Naive thymus-derived CD8-positive, alpha-beta T cell (primary cell): ENCODE results near the gene AP3S1. TPM values are rescaled to one million over a fixed set of nuclear protein-coding genes. Genes with fewer than 3 reads are reported as not detected.
"Not testable (repeated sequence)": the region's sequence is repeated elsewhere in the genome, so short reads cannot be mapped to it uniquely, and the experiment has no call there.

Experiments
- ATAC-seq, 2 donors: fragments of 150-1000 bp; cut with Tn5 transposase in 1 of 2; sonication (Bioruptor Pico), chemical (Tn5 transposase) in 1 of 2; 1 replicate in 1 of 2; 2 replicates in 1 of 2; pipeline ENCODE4 v1.10.0; 2021; ENCODE audit warnings: mild to moderate bottlenecking in 2 of 2, moderate library complexity in 2 of 2
- POLR2A ChIA-PET: fragments of 350-600 bp; sonication (Branson Sonifier 250); formaldehyde crosslinking; loops from one replicate; lab custom pipeline; 2021; ENCODE audit warnings: antibody characterized with exemption; lab: Charles Lee
- DNase-seq, 10 donors: peaks; one replicate each; pipeline versions ENCODE4 v3.0.0 to v3.0.0-alpha.2; 2020 to 2022
- H3K27ac Mint-ChIP-seq, 10 donors: one replicate each; pipeline ENCODE4 v1.8.0; 2020 to 2022; ENCODE audit warnings: mild to moderate bottlenecking in 10 of 10, mixed read lengths in 10 of 10, moderate library complexity in 4 of 10, inconsistent platforms in 1 of 10
- H3K27me3 Mint-ChIP-seq, 5 donors: one replicate each; pipeline ENCODE4 v1.8.0; 2021 to 2022; ENCODE audit warnings: mixed read lengths in 5 of 5
- H3K36me3 Mint-ChIP-seq, 3 donors: one replicate each; pipeline ENCODE4 v1.8.0; 2020 to 2022; ENCODE audit warnings: mixed read lengths in 3 of 3, mild to moderate bottlenecking in 2 of 3, inconsistent platforms in 1 of 3
- H3K4me1 Mint-ChIP-seq, 4 donors: one replicate each; pipeline ENCODE4 v1.8.0; 2021 to 2022; ENCODE audit warnings: mixed read lengths in 4 of 4
- H3K4me3 Mint-ChIP-seq, 10 donors: one replicate each; pipeline ENCODE4 v1.8.0; 2020 to 2022; ENCODE audit warnings: mild to moderate bottlenecking in 10 of 10, mixed read lengths in 10 of 10, moderate library complexity in 6 of 10, inconsistent platforms in 1 of 10
- H3K9me3 Mint-ChIP-seq, 9 donors: one replicate each; pipeline ENCODE4 v1.8.0; 2020 to 2022; ENCODE audit warnings: mixed read lengths in 9 of 9, mild to moderate bottlenecking in 3 of 9, inconsistent platforms in 1 of 9, moderate library complexity in 1 of 9
- polyA plus RNA-seq, 3 donors: library from polyadenylated mRNA; unstranded; fragments of 300-500 nt; fragmentation: Illumina TruSeq; gene quantifications; one replicate each; pipeline ENCODE4 v1.2.3, GENCODE V29; 2021
- total RNA-seq, 8 experiments: library from RNA in 2 of 8; stranded (reverse) in 2 of 8; gene quantifications; one replicate each; pipeline ENCODE4 v1.2.3 and lab custom pipeline; 2021 to 2026

The AP3S1 gene
- total and polyA plus RNA-seq, 5 experiments from 2014 or later: 37.8 to 63.4 (median 52.1) TPM

- POLR2A ChIA-PET: no interaction called here
- DNase-seq (no peak), ATAC-seq (no peak)
- Mint-ChIP-seq H3K4me3 (no peak overlapping the region), H3K9me3 (peaks cover 0 to 11% (median 5%) of the 10 kb centered on the region in 9 donors), H3K27ac (no peak overlapping the region), H3K27me3 (no peaks in the 10 kb centered on the region), H3K4me1 (peaks cover 12 to 52% (median 19%) of the 10 kb centered on the region in 4 donors), H3K36me3 (peaks cover 4 to 16% (median 14%) of the 10 kb centered on the region in 3 donors)
These were observed 14.2 kb downstream of the AP3S1 start for GRCh38 chr5:115855959-115856358.

GRCh38 chr5:115857057-115857479, 15.3 kb downstream of the AP3S1 start:
- POLR2A ChIA-PET: no interaction called here
- H3K27me3 Mint-ChIP-seq: no peaks in the 10 kb centered on the region
- peaks cover 14 to 55% (median 21%) of the 10 kb centered on the region in 4 donors for H3K4me1 Mint-ChIP-seq
- no peak for DNase-seq
- ATAC-seq: no peak
- no peak overlapping the region for H3K4me3 Mint-ChIP-seq
- H3K27ac Mint-ChIP-seq: no peak overlapping the region
- peaks cover 4 to 16% (median 14%) of the 10 kb centered on the region in 3 donors for H3K36me3 Mint-ChIP-seq
- H3K9me3 Mint-ChIP-seq: peaks cover 0 to 11% (median 5%) of the 10 kb centered on the region in 9 donors

GRCh38 chr5:115857626-115858349, 16.1 kb downstream of the AP3S1 start:
- H3K9me3 Mint-ChIP-seq: peaks cover 0 to 11% (median 5%) of the 10 kb centered on the region in 9 donors
- H3K27ac Mint-ChIP-seq: no peak overlapping the region
- ATAC-seq (no peak), DNase-seq (no peak)
- H3K4me1 Mint-ChIP-seq: peaks cover 14 to 55% (median 20%) of the 10 kb centered on the region in 4 donors
- no peaks in the 10 kb centered on the region for H3K27me3 Mint-ChIP-seq
- H3K4me3 Mint-ChIP-seq: no peak overlapping the region
- H3K36me3 Mint-ChIP-seq: peaks cover 4 to 18% (median 14%) of the 10 kb centered on the region in 3 donors
- POLR2A ChIA-PET: no interaction called here

DNA sequence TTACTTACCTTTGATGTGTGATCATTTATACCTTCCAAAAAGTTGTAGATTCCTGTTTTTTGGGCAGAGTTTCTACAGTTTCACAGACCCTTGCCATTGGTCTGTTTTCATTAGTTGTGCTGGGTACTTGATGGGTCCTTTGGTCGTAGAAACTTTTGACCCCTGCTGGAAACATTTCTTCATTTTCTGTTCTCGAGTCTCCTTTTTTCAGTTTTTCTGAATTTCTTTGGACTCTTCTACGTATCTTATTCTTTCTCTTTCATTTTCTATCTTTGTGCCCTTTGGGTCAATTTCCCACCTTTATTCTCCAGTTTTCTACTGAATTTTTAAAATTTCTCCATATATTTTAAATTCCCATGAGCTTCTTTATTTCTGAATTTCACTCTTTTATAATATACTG, 16.7 kb downstream of the AP3S1 start:
- Mint-ChIP-seq H3K4me3 (no peak overlapping the region), H3K27me3 (no peaks in the 10 kb centered on the region), H3K36me3 (peaks cover 4 to 11% (median 10%) of the 10 kb centered on the region in 3 donors), H3K9me3 (peaks cover 0 to 7% (median 2%) of the 10 kb centered on the region in 9 donors), H3K27ac (no peak overlapping the region), H3K4me1 (peaks cover 12 to 55% (median 20%) of the 10 kb centered on the region in 4 donors)
- POLR2A ChIA-PET: no interaction called here
- ATAC-seq (no peak), DNase-seq (no peak)

- POLR2A ChIA-PET: no interaction called here
- peaks cover 9 to 57% (median 21%) of the 10 kb centered on the region in 4 donors for H3K4me1 Mint-ChIP-seq
- ATAC-seq: no peak
These were observed 17.6 kb downstream of the AP3S1 start for GRCh38 chr5:115859378-115859777.

DNA sequence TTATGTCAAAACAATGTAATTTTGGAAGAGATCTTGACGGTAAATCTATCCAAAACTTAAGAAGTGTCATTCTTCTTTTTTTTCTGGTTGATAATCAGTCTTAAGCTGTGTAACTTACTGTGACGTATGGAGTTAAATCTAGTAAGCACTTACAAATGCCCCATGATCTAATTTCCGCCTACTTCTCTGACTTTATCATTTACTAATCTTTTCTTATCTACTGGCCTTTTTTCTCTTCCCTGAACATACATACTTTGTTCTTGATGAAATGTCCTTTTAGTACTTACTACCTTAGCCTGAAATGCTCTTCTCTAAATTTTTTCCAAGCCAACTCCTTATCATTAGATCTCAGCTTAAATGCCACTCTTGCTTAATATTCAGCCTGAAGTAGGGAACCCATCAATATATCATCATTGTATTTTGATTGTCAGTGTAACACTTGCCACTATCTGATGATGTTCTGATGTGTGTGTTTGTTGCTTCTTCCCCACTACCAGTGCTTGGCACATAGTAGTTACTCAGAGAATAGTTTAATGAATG, 27.6 kb downstream of the AP3S1 start:
- POLR2A ChIA-PET: no interaction called here
- Mint-ChIP-seq H3K27me3 (no peaks in the 10 kb centered on the region), H3K27ac (no peak overlapping the region), H3K4me1 (peaks cover 0 to 5% (median 4%) of the 10 kb centered on the region in 4 donors), H3K4me3 (no peak overlapping the region), H3K9me3 (no peaks in the 10 kb centered on the region), H3K36me3 (peaks cover 14 to 35% (median 22%) of the 10 kb centered on the region in 3 donors)
- DNase-seq (no peak), ATAC-seq (no peak)

More at GRCh38 chr5:115859378-115859777, 17.6 kb downstream of the AP3S1 start:
- Mint-ChIP-seq H3K4me3 (no peak overlapping the region), H3K9me3 (no peaks in the 10 kb centered on the region), H3K27me3 (no peaks in the 10 kb centered on the region), H3K36me3 (peaks cover 0 to 4% (median 3%) of the 10 kb centered on the region in 3 donors), H3K27ac (peak overlapping the region in 1 of 10 donors; percentile 53)
- no peak for DNase-seq

DNA sequence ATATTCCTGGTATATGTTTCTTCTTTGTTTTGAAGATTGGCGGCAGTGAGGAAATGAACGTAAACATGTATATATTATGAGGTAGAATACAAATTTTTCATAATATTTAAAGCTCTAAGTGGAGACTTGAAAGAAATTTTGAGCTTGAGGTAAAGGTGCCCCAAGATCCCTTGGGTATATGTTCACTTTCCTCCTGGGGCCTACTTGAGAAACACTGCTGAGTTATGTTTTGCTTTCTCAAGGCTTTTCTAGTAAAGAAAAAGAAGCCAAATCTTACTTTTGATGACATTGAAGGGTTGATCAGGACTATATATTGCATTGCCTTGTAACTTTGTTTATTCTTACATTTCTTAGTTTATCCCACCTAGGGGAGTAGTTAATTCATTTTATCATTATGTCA, 30.7 kb downstream of the AP3S1 start:
- no peak for ATAC-seq
- no peak overlapping the region for H3K27ac Mint-ChIP-seq
- no peaks in the 10 kb centered on the region for H3K27me3 Mint-ChIP-seq
- H3K36me3 Mint-ChIP-seq: peaks cover 25 to 51% (median 46%) of the 10 kb centered on the region in 3 donors
- POLR2A ChIA-PET: no interaction called here
- no peak for DNase-seq
- H3K9me3 Mint-ChIP-seq: peaks cover 0 to 3% (median 2%) of the 10 kb centered on the region in 9 donors
- no peaks in the 10 kb centered on the region for H3K4me1 Mint-ChIP-seq
- no peak overlapping the region for H3K4me3 Mint-ChIP-seq

DNA sequence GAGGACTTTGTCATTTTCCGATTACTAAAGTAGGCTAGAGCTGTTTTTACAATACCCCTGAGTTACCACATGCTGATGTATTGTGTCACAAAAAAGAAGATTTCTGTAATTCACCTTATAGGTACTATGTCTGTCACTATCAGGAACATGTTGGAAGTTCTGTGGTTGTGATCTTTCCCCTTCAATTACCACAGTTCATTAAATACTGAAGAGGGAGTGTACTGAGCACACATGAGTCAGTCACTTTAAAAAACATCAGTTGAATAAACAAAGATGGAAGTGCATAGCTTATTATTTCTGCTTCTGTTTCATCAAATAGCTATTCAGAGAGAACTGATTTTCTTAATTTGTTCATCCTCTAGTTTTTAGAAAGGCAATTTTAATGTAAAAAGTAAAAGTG, 31.7 kb downstream of the AP3S1 start:
- POLR2A ChIA-PET: no interaction called here
- peaks cover 0 to 2% (median 0%) of the 10 kb centered on the region in 4 donors for H3K4me1 Mint-ChIP-seq
- no peak overlapping the region for H3K4me3 Mint-ChIP-seq
- H3K9me3 Mint-ChIP-seq: peaks cover 0 to 5% (median 2%) of the 10 kb centered on the region in 9 donors
- ATAC-seq (no peak), DNase-seq (no peak)
- H3K27me3 Mint-ChIP-seq: no peaks in the 10 kb centered on the region
- H3K36me3 Mint-ChIP-seq: peaks cover 33 to 59% (median 54%) of the 10 kb centered on the region in 3 donors
- H3K27ac Mint-ChIP-seq: no peak overlapping the region

- Mint-ChIP-seq H3K9me3 (peaks cover 0 to 22% (median 2%) of the 10 kb centered on the region in 9 donors), H3K27me3 (no peaks in the 10 kb centered on the region), H3K36me3 (peaks cover 34 to 65% (median 64%) of the 10 kb centered on the region in 3 donors), H3K27ac (no peak overlapping the region), H3K4me1 (peaks cover 0 to 7% (median 5%) of the 10 kb centered on the region in 4 donors), H3K4me3 (no peak overlapping the region)
- POLR2A ChIA-PET: no interaction called here
- DNase-seq (no peak), ATAC-seq (no peak)
These were observed 33.7 kb downstream of the AP3S1 start for GRCh38 chr5:115875447-115875846.

GRCh38 chr5:115877342-115877741, 35.6 kb downstream of the AP3S1 start:
- DNase-seq, H3K27me3 Mint-ChIP-seq, H3K27ac Mint-ChIP-seq, POLR2A ChIA-PET, ATAC-seq, H3K4me3 Mint-ChIP-seq: not testable (repeated sequence)
- peaks cover 28 to 70% (median 64%) of the 10 kb centered on the region in 3 donors for H3K36me3 Mint-ChIP-seq
- peaks cover 2 to 33% (median 4%) of the 10 kb centered on the region in 9 donors for H3K9me3 Mint-ChIP-seq
- H3K4me1 Mint-ChIP-seq: peaks cover 0 to 10% (median 8%) of the 10 kb centered on the region in 4 donors

DNA sequence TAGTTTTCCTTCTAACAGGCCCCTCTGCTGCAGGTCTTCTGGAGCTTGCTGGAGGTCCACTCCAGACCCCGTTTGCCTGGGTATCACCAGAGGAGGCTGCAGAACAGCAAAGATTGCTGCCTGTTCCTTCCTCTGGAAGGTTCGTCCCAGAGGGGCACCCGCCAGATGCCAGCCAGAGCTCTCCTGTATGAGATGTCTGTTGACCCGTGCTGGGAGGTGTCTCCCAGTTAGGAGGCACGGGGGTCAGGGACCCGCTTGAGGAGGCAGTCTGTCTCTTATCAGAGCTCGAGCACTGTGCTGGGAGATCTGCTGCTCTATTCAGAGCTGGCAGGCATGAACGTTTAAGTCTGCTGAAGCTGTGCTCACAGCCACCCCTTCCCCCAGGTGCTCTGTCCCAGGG, 40.7 kb downstream of the AP3S1 start:
- H3K27ac Mint-ChIP-seq, ATAC-seq: not testable (repeated sequence)
- peaks cover 17 to 58% (median 53%) of the 10 kb centered on the region in 3 donors for H3K36me3 Mint-ChIP-seq

GRCh38 chr5:115884704-115885103, 43.0 kb downstream of the AP3S1 start:
- no peak for DNase-seq
- H3K27me3 Mint-ChIP-seq: no peaks in the 10 kb centered on the region
- H3K27ac Mint-ChIP-seq: no peak overlapping the region
- no peak for ATAC-seq
- H3K9me3 Mint-ChIP-seq: peaks cover 0 to 18% (median 3%) of the 10 kb centered on the region in 9 donors
- peaks cover 5 to 49% (median 39%) of the 10 kb centered on the region in 3 donors for H3K36me3 Mint-ChIP-seq
- POLR2A ChIA-PET: no interaction called here
- H3K4me3 Mint-ChIP-seq: no peak overlapping the region
- H3K4me1 Mint-ChIP-seq: peaks cover 0 to 7% (median 4%) of the 10 kb centered on the region in 4 donors

More for the DNA sequence above, 40.7 kb downstream of the AP3S1 start:
- H3K4me3 Mint-ChIP-seq, POLR2A ChIA-PET, DNase-seq, H3K27me3 Mint-ChIP-seq: not testable (repeated sequence)
- Mint-ChIP-seq H3K4me1 (peaks cover 0 to 10% (median 8%) of the 10 kb centered on the region in 4 donors), H3K9me3 (peaks cover 0 to 33% (median 3%) of the 10 kb centered on the region in 9 donors)

- not testable (repeated sequence) for H3K27ac Mint-ChIP-seq
These were observed 43.5 kb downstream of the AP3S1 start for GRCh38 chr5:115885208-115885607.

More at GRCh38 chr5:115885208-115885607, 43.5 kb downstream of the AP3S1 start:
- H3K27me3 Mint-ChIP-seq, H3K4me3 Mint-ChIP-seq, DNase-seq, ATAC-seq, POLR2A ChIA-PET, H3K4me1 Mint-ChIP-seq: not testable (repeated sequence)
- peaks cover 5 to 44% (median 35%) of the 10 kb centered on the region in 3 donors for H3K36me3 Mint-ChIP-seq
- peaks cover 0 to 13% (median 3%) of the 10 kb centered on the region in 9 donors for H3K9me3 Mint-ChIP-seq
